Measurements from ENCODE around the gene OR3A2.
"Not testable (repeated sequence)": the region's sequence is repeated elsewhere in the genome, so short reads cannot be mapped to it uniquely, and the experiment has no call there.

The OR3A2 gene

DNA sequence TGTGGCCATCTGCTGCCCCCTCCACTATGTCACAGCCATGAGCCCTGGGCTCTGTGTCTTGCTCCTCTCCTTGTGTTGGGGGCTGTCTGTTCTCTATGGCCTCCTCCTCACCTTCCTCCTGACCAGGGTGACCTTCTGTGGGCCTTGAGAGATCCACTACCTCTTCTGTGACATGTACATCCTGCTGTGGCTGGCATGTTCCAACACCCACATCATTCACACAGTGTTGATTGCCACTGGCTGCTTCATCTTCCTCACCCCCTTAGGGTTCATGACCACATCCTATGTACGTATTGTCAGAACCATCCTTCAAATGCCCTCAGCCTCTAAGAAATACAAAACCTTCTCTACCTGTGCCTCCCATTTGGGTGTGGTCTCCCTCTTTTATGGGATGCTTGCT lies 145.1 kb downstream of the OR3A2 start:
- DNase-seq (ENCODE audit: low spot score in 2 of 2); H3K4me1 Mint-ChIP-seq; H3K27ac Mint-ChIP-seq; ATAC-seq; H3K9me3 Mint-ChIP-seq; H3K4me3 Mint-ChIP-seq; H3K36me3 Mint-ChIP-seq: not testable (repeated sequence)

DNA sequence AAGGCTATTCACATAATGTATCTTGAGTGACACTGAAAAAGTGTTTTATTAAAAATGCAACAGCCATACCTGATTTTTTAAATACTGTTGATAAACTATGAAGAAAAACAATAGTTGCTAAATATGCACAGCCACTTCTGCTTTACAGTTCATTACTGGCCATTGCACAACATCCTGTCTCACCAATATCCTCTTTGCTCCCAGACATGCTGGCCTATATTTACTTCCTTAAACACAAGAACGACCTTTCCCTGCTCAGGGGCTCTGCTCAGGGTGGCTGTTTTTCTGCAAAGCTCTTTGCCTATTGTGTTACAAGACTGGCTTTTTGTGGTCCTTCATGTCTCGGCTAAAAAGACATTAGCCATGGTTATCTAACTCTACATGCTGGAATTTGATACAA lies 147.4 kb downstream of the OR3A2 start:
- not testable (repeated sequence) for DNase-seq (ENCODE audit: low spot score in 2 of 2); H3K4me3 Mint-ChIP-seq; ATAC-seq; H3K27ac Mint-ChIP-seq; H3K9me3 Mint-ChIP-seq; H3K36me3 Mint-ChIP-seq; H3K4me1 Mint-ChIP-seq

DNA sequence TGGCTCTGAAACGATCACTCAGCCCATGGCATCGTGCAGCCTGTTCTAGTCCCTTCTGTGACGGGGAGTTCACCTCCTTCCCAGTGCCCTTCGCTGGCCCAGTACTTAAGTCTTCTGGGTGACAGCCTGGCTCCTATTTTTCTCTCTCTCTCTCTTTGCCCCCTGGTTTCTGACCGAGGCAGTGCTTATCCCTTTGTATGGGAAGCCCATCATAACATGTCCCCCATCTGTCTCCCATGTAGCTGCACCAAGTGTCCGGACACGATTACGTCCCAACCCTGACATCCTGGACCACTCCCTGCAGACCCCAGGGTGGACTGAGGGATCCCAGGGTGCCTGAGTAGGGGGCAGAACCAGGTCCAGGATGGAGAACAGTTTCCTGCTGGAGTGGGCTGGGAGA lies 153.8 kb downstream of the OR3A2 start:
- H3K9me3 Mint-ChIP-seq; H3K4me1 Mint-ChIP-seq; H3K27ac Mint-ChIP-seq; ATAC-seq; H3K36me3 Mint-ChIP-seq; DNase-seq (ENCODE audit: low spot score in 2 of 2); H3K4me3 Mint-ChIP-seq: not testable (repeated sequence)
